Measurements from ENCODE around the gene TEPSIN. TPM values are rescaled to one million over a fixed set of nuclear protein-coding genes. Genes with fewer than 3 reads are reported as not detected.
"Not testable (repeated sequence)": the region's sequence is repeated elsewhere in the genome, so short reads cannot be mapped to it uniquely, and the experiment has no call there.

The TEPSIN gene
- total RNA-seq, 2 experiments from 2014 or later = 21.7 to 25.9 TPM

- no peaks in the 10 kb centered on the region for H3K4me1 Mint-ChIP-seq (ENCODE audit: low read depth)
- peaks cover 12% of the 10 kb centered on the region for H3K36me3 Mint-ChIP-seq (ENCODE audit: low read depth)
- no peak overlapping the region for H3K27ac Mint-ChIP-seq
- no peaks in the 10 kb centered on the region for H3K27me3 Mint-ChIP-seq (ENCODE audit: low read depth)
- no peak overlapping the region for H3K4me3 Mint-ChIP-seq
- CTCF ChIA-PET = no interaction called here
- intact Hi-C loops (cut with micrococcal nuclease) = no loop called here
- DNase-seq = no peak
- no peaks in the 10 kb centered on the region for H3K9me3 Mint-ChIP-seq
These were observed 8.6 kb downstream of the TEPSIN start for GRCh38 chr17:81230043-81230820.

GRCh38 chr17:81229666-81229920, 9.3 kb downstream of the TEPSIN start:
- Mint-ChIP-seq H3K4me1 (ENCODE audit: low read depth) (no peaks in the 10 kb centered on the region), H3K27ac (no peak overlapping the region), H3K4me3 (no peak overlapping the region), H3K36me3 (ENCODE audit: low read depth) (peaks cover 12% of the 10 kb centered on the region), H3K9me3 (no peaks in the 10 kb centered on the region), H3K27me3 (ENCODE audit: low read depth) (no peaks in the 10 kb centered on the region)
- DNase-seq = no peak
- CTCF ChIA-PET = no interaction called here
- intact Hi-C loops (cut with micrococcal nuclease) = no loop called here

- no peaks in the 10 kb centered on the region for H3K9me3 Mint-ChIP-seq
- no peak overlapping the region for H3K4me3 Mint-ChIP-seq
- no peak for DNase-seq
- peaks cover under 1% of the 10 kb centered on the region for H3K4me1 Mint-ChIP-seq (ENCODE audit: low read depth)
- intact Hi-C loops (cut with micrococcal nuclease) = no loop called here
- H3K27ac Mint-ChIP-seq = no peak overlapping the region
- H3K27me3 Mint-ChIP-seq (ENCODE audit: low read depth) = no peaks in the 10 kb centered on the region
- H3K36me3 Mint-ChIP-seq (ENCODE audit: low read depth) = peaks cover 12% of the 10 kb centered on the region
- CTCF ChIA-PET = no interaction called here
These were observed 9.8 kb downstream of the TEPSIN start for GRCh38 chr17:81228834-81229665.

GRCh38 chr17:81228420-81228819, 10.4 kb downstream of the TEPSIN start:
- H3K27me3 Mint-ChIP-seq (ENCODE audit: low read depth) = no peaks in the 10 kb centered on the region
- peaks cover 7% of the 10 kb centered on the region for H3K4me1 Mint-ChIP-seq (ENCODE audit: low read depth)
- CTCF ChIA-PET = no interaction called here
- H3K27ac Mint-ChIP-seq = no peak overlapping the region
- H3K4me3 Mint-ChIP-seq = no peak overlapping the region
- intact Hi-C loops (cut with micrococcal nuclease) = no loop called here
- H3K36me3 Mint-ChIP-seq (ENCODE audit: low read depth) = peaks cover 12% of the 10 kb centered on the region
- DNase-seq = no peak
- H3K9me3 Mint-ChIP-seq = no peaks in the 10 kb centered on the region

GRCh38 chr17:81227630-81228029, 11.2 kb downstream of the TEPSIN start:
- H3K27ac Mint-ChIP-seq; H3K4me3 Mint-ChIP-seq; H3K4me1 Mint-ChIP-seq (ENCODE audit: low read depth); H3K9me3 Mint-ChIP-seq; H3K27me3 Mint-ChIP-seq (ENCODE audit: low read depth); DNase-seq; intact Hi-C loops (cut with micrococcal nuclease): not testable (repeated sequence)
- CTCF ChIA-PET = interaction anchor here (0.5 kb wide), 1 partner anchor 1824 kb away, joined by 3 read pairs; no protein-coding TSS in a partner anchor
- peaks cover 11% of the 10 kb centered on the region for H3K36me3 Mint-ChIP-seq (ENCODE audit: low read depth)

- Mint-ChIP-seq H3K36me3 (ENCODE audit: low read depth) (peaks cover 1% of the 10 kb centered on the region), H3K27me3 (ENCODE audit: low read depth) (no peaks in the 10 kb centered on the region), H3K27ac (peak overlapping the region; percentile 13), H3K4me1 (ENCODE audit: low read depth) (peaks cover 16% of the 10 kb centered on the region), H3K9me3 (no peaks in the 10 kb centered on the region), H3K4me3 (peak overlapping the region; percentile 77)
- no peak for DNase-seq
- intact Hi-C loops (cut with micrococcal nuclease) = loop anchor here (1.0 to 5.0 kb wide), 4 partner anchors 16 to 330 kb away; partner anchors contain the start of genes NDUFAF8 and TEPSIN
- CTCF ChIA-PET = no interaction called here
These were observed 15.1 kb downstream of the TEPSIN start for GRCh38 chr17:81223762-81224130.

- Mint-ChIP-seq H3K27ac (peak within 1 kb of the TSS; percentile 13), H3K36me3 (ENCODE audit: low read depth) (peaks cover 1% of the 10 kb centered on the region), H3K27me3 (ENCODE audit: low read depth) (no peaks in the 10 kb centered on the region), H3K4me1 (ENCODE audit: low read depth) (peaks cover 16% of the 10 kb centered on the region), H3K9me3 (no peaks in the 10 kb centered on the region), H3K4me3 (peak within 1 kb of the TSS; percentile 77)
- CTCF ChIA-PET = interaction anchor here (0.7 kb wide), 1 partner anchor 261 kb away, joined by 4 read pairs; no protein-coding TSS in a partner anchor
- DNase-seq = peak; percentile 100
- intact Hi-C loops (cut with micrococcal nuclease) = loop anchor here (1.0 to 5.0 kb wide), 4 partner anchors 16 to 330 kb away; partner anchors contain the start of genes NDUFAF8 and TEPSIN
These were observed 15.7 kb downstream of the TEPSIN start, which contains the start of gene CEP131 for GRCh38 chr17:81222906-81223761. Gene CEP131, minus strand, starts transcription at chr17:81222965. Its CDS starts 2,909 bp downstream, at chr17:81220056.

- DNase-seq = no peak
- intact Hi-C loops (cut with micrococcal nuclease) = loop anchor here (5.0 kb wide), 1 partner anchor 190 kb away; no protein-coding TSS in a partner anchor
These were observed 16.3 kb downstream of the TEPSIN start for GRCh38 chr17:81222620-81222905.

GRCh38 chr17:81221842-81222619, 16.8 kb downstream of the TEPSIN start:
- intact Hi-C loops (cut with micrococcal nuclease) = loop anchor here (5.0 kb wide), 1 partner anchor 190 kb away; no protein-coding TSS in a partner anchor
- DNase-seq = no peak
- peaks cover 4% of the 10 kb centered on the region for H3K36me3 Mint-ChIP-seq (ENCODE audit: low read depth)
- H3K9me3 Mint-ChIP-seq = no peaks in the 10 kb centered on the region
- CTCF ChIA-PET = no interaction called here
- peaks cover 16% of the 10 kb centered on the region for H3K4me1 Mint-ChIP-seq (ENCODE audit: low read depth)
- H3K27me3 Mint-ChIP-seq (ENCODE audit: low read depth) = no peaks in the 10 kb centered on the region
- no peak overlapping the region for H3K27ac Mint-ChIP-seq
- peak overlapping the region; percentile 68 for H3K4me3 Mint-ChIP-seq

More at GRCh38 chr17:81222620-81222905, 16.3 kb downstream of the TEPSIN start:
- Mint-ChIP-seq H3K4me1 (ENCODE audit: low read depth) (peaks cover 16% of the 10 kb centered on the region), H3K27ac (no peak overlapping the region), H3K36me3 (ENCODE audit: low read depth) (peaks cover 3% of the 10 kb centered on the region), H3K9me3 (no peaks in the 10 kb centered on the region), H3K4me3 (peak overlapping the region; percentile 68), H3K27me3 (ENCODE audit: low read depth) (no peaks in the 10 kb centered on the region)
- CTCF ChIA-PET = interaction anchor here (0.7 kb wide), 1 partner anchor 262 kb away, joined by 4 read pairs; no protein-coding TSS in a partner anchor

- Mint-ChIP-seq H3K9me3 (no peaks in the 10 kb centered on the region), H3K36me3 (ENCODE audit: low read depth) (peaks cover 4% of the 10 kb centered on the region), H3K27me3 (ENCODE audit: low read depth) (no peaks in the 10 kb centered on the region), H3K4me1 (ENCODE audit: low read depth) (peaks cover 16% of the 10 kb centered on the region), H3K27ac (no peak overlapping the region), H3K4me3 (peak overlapping the region; percentile 68)
- DNase-seq = no peak
- CTCF ChIA-PET = no interaction called here
- intact Hi-C loops (cut with micrococcal nuclease) = loop anchor here (5.0 kb wide), 1 partner anchor 189 kb away; no protein-coding TSS in a partner anchor
These were observed 17.4 kb downstream of the TEPSIN start for GRCh38 chr17:81221371-81221841.

GRCh38 chr17:81219476-81220180, 19.2 kb downstream of the TEPSIN start:
- Mint-ChIP-seq H3K4me3 (no peak overlapping the region), H3K27ac (no peak overlapping the region), H3K9me3 (no peaks in the 10 kb centered on the region), H3K27me3 (ENCODE audit: low read depth) (no peaks in the 10 kb centered on the region), H3K4me1 (ENCODE audit: low read depth) (peaks cover 16% of the 10 kb centered on the region), H3K36me3 (ENCODE audit: low read depth) (peaks cover 4% of the 10 kb centered on the region)
- intact Hi-C loops (cut with micrococcal nuclease) = loop anchor here (5.0 kb wide), 1 partner anchor 187 kb away; no protein-coding TSS in a partner anchor
- DNase-seq = no peak
- CTCF ChIA-PET = no interaction called here
